Esophagus (tissue), 2 donors: ENCODE measurements around the gene MNAT1. TPM values are rescaled to one million over a fixed set of nuclear protein-coding genes. Genes with fewer than 3 reads are reported as not detected.
"Not testable (repeated sequence)": the region's sequence is repeated elsewhere in the genome, so short reads cannot be mapped to it uniquely, and the experiment has no call there.

Experiments used
- H3K27ac ChIP-seq, 2 donors: one replicate each; pipeline ENCODE4 v1.5.1; 2013; ENCODE audit warnings: low read depth in 2 of 2, mild to moderate bottlenecking in 2 of 2, inconsistent platforms in 1 of 2, low read length in 1 of 2, moderate library complexity in 1 of 2
- H3K27me3 ChIP-seq, 2 donors: one replicate each; pipeline ENCODE4 v1.6.1; 2013; ENCODE audit warnings: low read length in 2 of 2, control low read depth in 1 of 2, mild to moderate bottlenecking in 1 of 2; ENCODE audit not compliant: insufficient read depth in 2 of 2, control insufficient read depth in 1 of 2
- H3K36me3 ChIP-seq, 2 donors: one replicate each; pipeline ENCODE4 v1.6.1; 2013; ENCODE audit warnings: low read length in 1 of 2; ENCODE audit not compliant: control insufficient read depth in 2 of 2, insufficient read depth in 2 of 2
- H3K4me1 ChIP-seq, 2 donors: one replicate each; pipeline ENCODE4 v1.6.1; 2013; ENCODE audit warnings: low read length in 1 of 2; ENCODE audit not compliant: control insufficient read depth in 2 of 2, insufficient read depth in 2 of 2
- H3K4me3 ChIP-seq, 2 donors: one replicate each; pipeline ENCODE4 v1.5.1; 2013; ENCODE audit warnings: low read length in 2 of 2, mild to moderate bottlenecking in 2 of 2, low read depth in 1 of 2, moderate library complexity in 1 of 2
- H3K9me3 ChIP-seq, 2 donors: one replicate each; pipeline ENCODE4 v1.6.1; 2013; ENCODE audit warnings: mild to moderate bottlenecking in 2 of 2, low read depth in 1 of 2, low read length in 1 of 2, moderate library complexity in 1 of 2; ENCODE audit not compliant: control insufficient read depth in 2 of 2, insufficient read depth in 1 of 2
- WGBS, 2 donors: extraction: QIAGEN DNeasy Blood & Tissue Kit; methylation state at CpG; one replicate each; pipeline ENCODE4 v1.1.7; 2013; 5-methylcytosine and 5-hydroxymethylcytosine counted together
- polyA plus RNA-seq, 2 donors: library from polyadenylated mRNA; stranded (reverse); fragments of 200-250 nt; gene quantifications; one replicate each; pipeline ENCODE4 v1.2.3, GENCODE V29; 2013
- donor health status: healthy with polysubstance abuse.
- donor health status: Bipolar disorder and iron deficiency.

MNAT1 gene
- polyA plus RNA-seq, 2 donors: 13.4 to 18.1 TPM

- H3K4me3 ChIP-seq: no peak overlapping the region
- 23 to 28% methylated on average over 2 of the region's 2 CpGs for WGBS, 2 donors
- H3K27ac ChIP-seq: no peak overlapping the region
These were observed 127.7 kb downstream of the MNAT1 start for GRCh38 chr14:60862283-60862682.

GRCh38 chr14:60863249-60863648 is 128.7 kb downstream of the MNAT1 start:
- Histone ChIP-seq H3K27me3 (no peaks in the 10 kb centered on the region), H3K36me3 (no peaks in the 10 kb centered on the region), H3K27ac (no peak overlapping the region), H3K9me3 (no peaks in the 10 kb centered on the region), H3K4me1 (no peaks in the 10 kb centered on the region), H3K4me3 (no peak overlapping the region)
- 82 to 85% methylated on average over 2 of the region's 2 CpGs for WGBS, 2 donors

More at GRCh38 chr14:60862283-60862682, 127.7 kb downstream of the MNAT1 start:
- no peaks in the 10 kb centered on the region for H3K4me1 ChIP-seq
- no peaks in the 10 kb centered on the region for H3K27me3 ChIP-seq
- H3K9me3 ChIP-seq: no peaks in the 10 kb centered on the region
- H3K36me3 ChIP-seq: no peaks in the 10 kb centered on the region

GRCh38 chr14:60865378-60866127 is 131.0 kb downstream of the MNAT1 start:
- Histone ChIP-seq H3K27ac (no peak overlapping the region), H3K27me3 (no peaks in the 10 kb centered on the region), H3K4me3 (no peak overlapping the region), H3K4me1 (no peaks in the 10 kb centered on the region), H3K36me3 (no peaks in the 10 kb centered on the region), H3K9me3 (no peaks in the 10 kb centered on the region)
- 87 to 88% methylated on average over 4 of the region's 4 CpGs for WGBS, 2 donors

- Histone ChIP-seq H3K27me3 (no peaks in the 10 kb centered on the region), H3K27ac (no peak overlapping the region), H3K9me3 (no peaks in the 10 kb centered on the region), H3K36me3 (no peaks in the 10 kb centered on the region), H3K4me1 (no peaks in the 10 kb centered on the region), H3K4me3 (no peak overlapping the region)
These were observed 133.1 kb downstream of the MNAT1 start for GRCh38 chr14:60867503-60868172.

- H3K4me3 ChIP-seq: no peak overlapping the region
- 96 to 97% methylated on average over 1 of the region's 1 CpG for WGBS, 2 donors
- H3K27ac ChIP-seq: no peak overlapping the region
- no peaks in the 10 kb centered on the region for H3K36me3 ChIP-seq
- no peaks in the 10 kb centered on the region for H3K27me3 ChIP-seq
- no peaks in the 10 kb centered on the region for H3K4me1 ChIP-seq
- H3K9me3 ChIP-seq: no peaks in the 10 kb centered on the region
These were observed 143.6 kb downstream of the MNAT1 start for GRCh38 chr14:60878121-60878520.

GRCh38 chr14:60878536-60878935 is 144.0 kb downstream of the MNAT1 start:
- Histone ChIP-seq H3K4me1 (no peaks in the 10 kb centered on the region), H3K27ac (no peak overlapping the region), H3K4me3 (no peak overlapping the region), H3K9me3 (no peaks in the 10 kb centered on the region), H3K36me3 (no peaks in the 10 kb centered on the region), H3K27me3 (no peaks in the 10 kb centered on the region)

- Histone ChIP-seq H3K36me3 (no peaks in the 10 kb centered on the region), H3K27me3 (no peaks in the 10 kb centered on the region), H3K4me3 (no peak overlapping the region), H3K27ac (no peak overlapping the region), H3K4me1 (no peaks in the 10 kb centered on the region), H3K9me3 (no peaks in the 10 kb centered on the region)
- 96 to 99% methylated on average over 1 of the region's 1 CpG for WGBS, 2 donors
These were observed 147.7 kb downstream of the MNAT1 start for GRCh38 chr14:60882219-60882618.

GRCh38 chr14:60884134-60884533 is 149.6 kb downstream of the MNAT1 start:
- Histone ChIP-seq H3K27me3 (no peaks in the 10 kb centered on the region), H3K9me3 (no peaks in the 10 kb centered on the region), H3K36me3 (no peaks in the 10 kb centered on the region), H3K4me3 (no peak overlapping the region), H3K4me1 (no peaks in the 10 kb centered on the region), H3K27ac (no peak overlapping the region)

GRCh38 chr14:60890636-60891035 is 156.1 kb downstream of the MNAT1 start:
- not testable (repeated sequence) for H3K4me3 ChIP-seq, H3K27ac ChIP-seq, H3K36me3 ChIP-seq, H3K4me1 ChIP-seq, H3K9me3 ChIP-seq, H3K27me3 ChIP-seq
- 85 to 86% methylated on average over 3 of the region's 3 CpGs for WGBS, 2 donors

- Histone ChIP-seq H3K4me1 (no peaks in the 10 kb centered on the region), H3K36me3 (no peaks in the 10 kb centered on the region), H3K27me3 (no peaks in the 10 kb centered on the region), H3K27ac (no peak overlapping the region), H3K9me3 (no peaks in the 10 kb centered on the region), H3K4me3 (no peak overlapping the region)
- WGBS, 2 donors: 88 to 93% methylated on average over 3 of the region's 3 CpGs
These were observed 159.3 kb downstream of the MNAT1 start for GRCh38 chr14:60893911-60894310.
